Lower lobe of right lung (tissue), 2 donors: Measurements from ENCODE around the gene ILF3. TPM values are rescaled to one million over a fixed set of nuclear protein-coding genes. Genes with fewer than 3 reads are reported as not detected.

Experiments used
- ATAC-seq, 2 donors: fragments of 200-7000 bp; cut with Tn5 transposase; one replicate each; pipeline ENCODE4 v1.9.1; 2020 to 2022; ENCODE audit warnings: mild to moderate bottlenecking in 2 of 2, moderate library complexity in 2 of 2
- DNase-seq: peaks from one replicate; pipeline ENCODE4 v3.0.0-alpha.2; 2020
- H3K27ac ChIP-seq: fragments of 200-600 bp; one replicate; pipeline ENCODE4 v1.8.0; 2022
- H3K27me3 ChIP-seq: fragments of 200-600 bp; one replicate; pipeline ENCODE4 v1.8.0; 2022; ENCODE audit warnings: low read depth
- H3K36me3 ChIP-seq: fragments of 200-600 bp; one replicate; pipeline ENCODE4 v1.8.0; 2022; ENCODE audit warnings: mild to moderate bottlenecking
- H3K4me1 ChIP-seq: fragments of 200-600 bp; one replicate; pipeline ENCODE4 v1.8.0; 2022
- H3K4me3 ChIP-seq: fragments of 200-600 bp; one replicate; pipeline ENCODE4 v1.8.0; 2022; ENCODE audit warnings: mild to moderate bottlenecking
- H3K9me3 ChIP-seq: fragments of 200-600 bp; one replicate; pipeline ENCODE4 v1.8.0; 2022
- CTCF ChIP-seq: fragments of 200-600 bp; IDR thresholded peaks from one replicate; pipeline ENCODE4 v1.8.0; 2022; ENCODE audit warnings: antibody characterized with exemption, mild to moderate bottlenecking
- intact Hi-C: fragments of 100-400 bp; cut with DNase I; formaldehyde crosslinking; loops from one replicate; pipeline ENCODE4 v1.11.0; 2022
- total RNA-seq: library from RNA; stranded (reverse); fragmentation: NEBNext Ultra II Directional; extraction: Animal tissue kit (Norgen Biotek cat#: 25700); gene quantifications from one replicate; pipeline ENCODE4 v1.2.1, GENCODE V29; 2021
- donor health status: DM: no; HTN: yes; CAD: no; lungs with severe emphysema.

The ILF3 gene
- total RNA-seq, 1 donor from 2014 or later: 175 TPM

DNA sequence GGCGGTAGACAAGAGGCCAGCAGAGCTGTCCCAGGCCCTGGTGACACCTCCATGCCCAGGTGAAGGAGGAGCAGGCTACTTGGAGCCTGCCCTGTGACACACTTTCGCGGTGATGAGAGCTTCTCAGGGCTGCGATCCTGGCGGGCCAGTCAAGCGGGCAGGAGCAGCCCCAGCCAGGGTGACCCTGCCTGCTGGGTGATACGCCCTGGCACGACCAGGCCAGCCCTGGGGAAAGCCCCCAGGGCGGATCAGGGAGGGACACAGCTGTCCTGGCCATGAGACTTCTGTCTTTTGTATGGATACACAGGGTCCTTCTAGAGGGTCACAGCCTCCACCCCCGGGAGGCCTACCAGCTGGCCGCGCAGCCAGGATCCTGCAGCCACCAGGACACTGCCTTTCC lies 76.8 kb downstream of the ILF3 start:
- Histone ChIP-seq H3K27ac (peak overlapping the region; percentile 77), H3K4me3 (no peak overlapping the region), H3K4me1 (peaks cover 71% of the 10 kb centered on the region), H3K27me3 (no peaks in the 10 kb centered on the region), H3K36me3 (no peaks in the 10 kb centered on the region), H3K9me3 (no peaks in the 10 kb centered on the region)
- ATAC-seq: peak; percentile 43 to 44
- intact Hi-C loops: no loop called here
- no peak for TF ChIP-seq CTCF
- DNase-seq: no peak

- ATAC-seq: no peak
- no peak for DNase-seq
- Histone ChIP-seq H3K4me3 (no peak overlapping the region), H3K9me3 (no peaks in the 10 kb centered on the region), H3K27me3 (no peaks in the 10 kb centered on the region), H3K4me1 (peaks cover 65% of the 10 kb centered on the region), H3K36me3 (no peaks in the 10 kb centered on the region), H3K27ac (no peak overlapping the region)
- no peak for TF ChIP-seq CTCF
- intact Hi-C loops: no loop called here
These were observed 81.6 kb downstream of the ILF3 start for GRCh38 chr19:10735741-10736140.

GRCh38 chr19:10736189-10736588 lies 82.0 kb downstream of the ILF3 start:
- ATAC-seq (no peak), DNase-seq (no peak)
- H3K36me3 ChIP-seq: no peaks in the 10 kb centered on the region
- H3K4me1 ChIP-seq: peaks cover 65% of the 10 kb centered on the region
- intact Hi-C loops: no loop called here
- no peaks in the 10 kb centered on the region for H3K27me3 ChIP-seq
- TF ChIP-seq CTCF: no peak
- no peak overlapping the region for H3K4me3 ChIP-seq
- no peaks in the 10 kb centered on the region for H3K9me3 ChIP-seq
- H3K27ac ChIP-seq: peak overlapping the region; percentile 78

GRCh38 chr19:10736916-10737551 lies 82.9 kb downstream of the ILF3 start:
- no peak overlapping the region for H3K4me3 ChIP-seq
- intact Hi-C loops: no loop called here

GRCh38 chr19:10737722-10738121 lies 83.6 kb downstream of the ILF3 start:
- Histone ChIP-seq H3K36me3 (no peaks in the 10 kb centered on the region), H3K27me3 (no peaks in the 10 kb centered on the region), H3K4me1 (peaks cover 66% of the 10 kb centered on the region), H3K4me3 (no peak overlapping the region), H3K9me3 (no peaks in the 10 kb centered on the region), H3K27ac (peak overlapping the region; percentile 78)
- intact Hi-C loops: no loop called here
- no peak for TF ChIP-seq CTCF
- ATAC-seq: peak; percentile 6 to 8
- DNase-seq: no peak

More at GRCh38 chr19:10736916-10737551, 82.9 kb downstream of the ILF3 start:
- H3K4me1 ChIP-seq: peaks cover 65% of the 10 kb centered on the region
- H3K36me3 ChIP-seq: no peaks in the 10 kb centered on the region
- ATAC-seq (peak; percentile 87 to 93), DNase-seq (peak; percentile 70)
- TF ChIP-seq CTCF: no peak
- H3K27ac ChIP-seq: peak overlapping the region; percentile 78
- no peaks in the 10 kb centered on the region for H3K27me3 ChIP-seq
- H3K9me3 ChIP-seq: no peaks in the 10 kb centered on the region
